B cell (primary cell): ENCODE data around the gene ABCG2.

ENCODE experiments used
- EZH2 ChIP-seq: IDR thresholded peaks from 2 replicates; pipeline ENCODE4 v1.6.1; 2012; ENCODE audit warnings: borderline replicate concordance, low read depth, mild to moderate bottlenecking, moderate library complexity, low read length; ENCODE audit not compliant: insufficient read depth, poor library complexity, severe bottlenecking
- TF ChIP-seq, protein P1 (sequence below): fragments of 200-600 bp; IDR thresholded peaks from one replicate; pipeline ENCODE4 v1.8.0; 2022; ENCODE audit warnings: antibody characterized with exemption, mild to moderate bottlenecking

DNA sequence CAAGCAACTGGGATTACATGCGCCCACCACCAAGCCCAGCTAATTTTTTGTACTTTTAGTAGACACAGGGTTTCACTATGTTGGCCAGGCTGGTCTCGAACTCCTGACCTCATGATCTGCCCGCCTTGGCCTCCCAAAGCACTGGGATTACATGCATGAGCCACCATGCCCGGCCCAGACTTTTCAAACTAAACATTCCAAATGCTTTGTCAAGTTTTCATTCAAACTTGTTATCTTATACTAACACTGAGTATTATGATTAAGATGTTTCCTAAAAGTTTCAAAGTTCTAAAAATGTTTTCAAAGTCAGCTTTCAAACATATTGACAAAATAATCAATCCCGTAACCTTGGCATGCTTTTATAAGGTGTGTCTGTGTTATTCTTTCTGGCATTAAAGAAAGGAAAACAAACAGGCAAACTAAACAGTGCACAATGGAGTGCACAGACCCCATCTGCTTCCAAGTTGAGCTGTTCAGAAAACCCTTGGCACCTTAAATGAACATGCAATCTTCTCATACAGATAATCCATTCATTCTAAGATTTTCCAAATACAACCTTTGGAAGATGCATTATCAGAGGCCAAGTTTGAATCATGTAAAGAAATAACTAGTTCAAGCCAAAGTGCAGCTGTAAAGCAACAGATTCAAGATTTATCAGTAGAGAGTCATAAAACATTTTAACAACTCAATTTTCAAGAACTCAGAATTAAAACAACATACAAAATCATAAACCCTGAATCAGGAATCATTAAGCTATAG is 49.1 kb downstream of the ABCG2 start:
- TF ChIP-seq, protein P1, sequence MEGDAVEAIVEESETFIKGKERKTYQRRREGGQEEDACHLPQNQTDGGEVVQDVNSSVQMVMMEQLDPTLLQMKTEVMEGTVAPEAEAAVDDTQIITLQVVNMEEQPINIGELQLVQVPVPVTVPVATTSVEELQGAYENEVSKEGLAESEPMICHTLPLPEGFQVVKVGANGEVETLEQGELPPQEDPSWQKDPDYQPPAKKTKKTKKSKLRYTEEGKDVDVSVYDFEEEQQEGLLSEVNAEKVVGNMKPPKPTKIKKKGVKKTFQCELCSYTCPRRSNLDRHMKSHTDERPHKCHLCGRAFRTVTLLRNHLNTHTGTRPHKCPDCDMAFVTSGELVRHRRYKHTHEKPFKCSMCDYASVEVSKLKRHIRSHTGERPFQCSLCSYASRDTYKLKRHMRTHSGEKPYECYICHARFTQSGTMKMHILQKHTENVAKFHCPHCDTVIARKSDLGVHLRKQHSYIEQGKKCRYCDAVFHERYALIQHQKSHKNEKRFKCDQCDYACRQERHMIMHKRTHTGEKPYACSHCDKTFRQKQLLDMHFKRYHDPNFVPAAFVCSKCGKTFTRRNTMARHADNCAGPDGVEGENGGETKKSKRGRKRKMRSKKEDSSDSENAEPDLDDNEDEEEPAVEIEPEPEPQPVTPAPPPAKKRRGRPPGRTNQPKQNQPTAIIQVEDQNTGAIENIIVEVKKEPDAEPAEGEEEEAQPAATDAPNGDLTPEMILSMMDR, result no peak
- no peak for TF ChIP-seq EZH2
